GM12864 (cell line): Measurements from ENCODE around the gene PSORS1C2.

Experiments used
- DNase-seq: peaks from one replicate; pipeline ENCODE4 v3.0.0-alpha.2; 2011; ENCODE audit warnings: low read depth
- H3K4me3 ChIP-seq: 2 replicates; pipeline ENCODE4 v1.5.1; 2011; ENCODE audit warnings: mild to moderate bottlenecking, low read depth, low read length, control low read depth
- CTCF ChIP-seq: IDR thresholded peaks from 2 replicates; pipeline ENCODE4 v1.5.1; 2011; ENCODE audit warnings: low read depth, mild to moderate bottlenecking, moderate library complexity, low read length, control low read depth, inconsistent platforms; ENCODE audit errors: missing control alignments

Gene PSORS1C2

GRCh38 chr6:31114970-31115849 lies 23.7 kb downstream of the PSORS1C2 start:
- no peak for DNase-seq

GRCh38 chr6:31114541-31114878 lies 24.4 kb downstream of the PSORS1C2 start, which contains the start of gene PSORS1C1:
Gene PSORS1C1, plus strand, starts transcription at chr6:31114800. Its CDS starts 14,833 bp downstream, at chr6:31129633.
- no peak for TF ChIP-seq CTCF
- DNase-seq: no peak
- no peak within 1 kb of the TSS for H3K4me3 ChIP-seq

More at GRCh38 chr6:31114970-31115849, 23.7 kb downstream of the PSORS1C2 start:
- no peak overlapping the region for H3K4me3 ChIP-seq
- TF ChIP-seq CTCF: peak; percentile 16

- H3K4me3 ChIP-seq: no peak overlapping the region
- TF ChIP-seq CTCF: no peak
- no peak for DNase-seq
These were observed 24.9 kb downstream of the PSORS1C2 start for GRCh38 chr6:31113861-31114540.

- no peak within 1 kb of the TSS for H3K4me3 ChIP-seq
- no peak for TF ChIP-seq CTCF
- DNase-seq: no peak
These were observed 26.4 kb downstream of the PSORS1C2 start, which contains the start of gene C6orf15 for GRCh38 chr6:31112478-31112877. Gene C6orf15, minus strand, starts transcription at chr6:31112575. Its CDS starts 20 bp downstream, at chr6:31112555.

GRCh38 chr6:31111712-31112111 lies 27.2 kb downstream of the PSORS1C2 start:
- DNase-seq: no peak
- TF ChIP-seq CTCF: no peak
- H3K4me3 ChIP-seq: no peak overlapping the region

GRCh38 chr6:31110825-31111582 lies 27.9 kb downstream of the PSORS1C2 start:
- no peak for TF ChIP-seq CTCF
- no peak for DNase-seq
- H3K4me3 ChIP-seq: no peak overlapping the region
